ENCODE data around the gene IL22.

IL22 gene

DNA sequence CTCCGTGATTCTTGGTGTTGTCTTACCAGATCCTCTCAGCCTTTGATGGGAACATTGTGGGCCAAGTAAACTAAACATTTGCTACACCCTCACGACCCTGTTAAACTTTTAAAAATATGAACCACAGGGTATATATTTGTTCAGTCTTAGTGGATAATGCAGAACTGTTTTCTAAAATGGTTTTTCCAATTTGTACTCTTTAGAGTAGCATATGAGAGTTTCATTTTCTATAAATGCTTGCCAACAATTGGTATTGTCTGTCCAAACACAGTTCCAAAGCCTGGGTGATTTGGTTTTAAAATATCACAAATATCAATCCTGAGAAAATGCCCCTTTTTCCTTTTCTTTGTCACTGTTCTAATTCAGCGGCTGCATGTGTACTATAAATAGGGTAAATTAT lies 6.7 kb upstream of the IL22 start:
- Histone ChIP-seq H3K4me3 (replicated peaks; ENCODE audit: insufficient read depth, low read length) (no peak overlapping the region), H3K27me3 (ENCODE audit: insufficient read depth, poor library complexity, severe bottlenecking) (no peaks in the 10 kb centered on the region), H3K27ac (replicated peaks) (no peak overlapping the region)
- DNase-seq (ENCODE audit: low read depth in 1 of 2, low spot score in 1 of 2), result no peak
- TF ChIP-seq, protein P1, sequence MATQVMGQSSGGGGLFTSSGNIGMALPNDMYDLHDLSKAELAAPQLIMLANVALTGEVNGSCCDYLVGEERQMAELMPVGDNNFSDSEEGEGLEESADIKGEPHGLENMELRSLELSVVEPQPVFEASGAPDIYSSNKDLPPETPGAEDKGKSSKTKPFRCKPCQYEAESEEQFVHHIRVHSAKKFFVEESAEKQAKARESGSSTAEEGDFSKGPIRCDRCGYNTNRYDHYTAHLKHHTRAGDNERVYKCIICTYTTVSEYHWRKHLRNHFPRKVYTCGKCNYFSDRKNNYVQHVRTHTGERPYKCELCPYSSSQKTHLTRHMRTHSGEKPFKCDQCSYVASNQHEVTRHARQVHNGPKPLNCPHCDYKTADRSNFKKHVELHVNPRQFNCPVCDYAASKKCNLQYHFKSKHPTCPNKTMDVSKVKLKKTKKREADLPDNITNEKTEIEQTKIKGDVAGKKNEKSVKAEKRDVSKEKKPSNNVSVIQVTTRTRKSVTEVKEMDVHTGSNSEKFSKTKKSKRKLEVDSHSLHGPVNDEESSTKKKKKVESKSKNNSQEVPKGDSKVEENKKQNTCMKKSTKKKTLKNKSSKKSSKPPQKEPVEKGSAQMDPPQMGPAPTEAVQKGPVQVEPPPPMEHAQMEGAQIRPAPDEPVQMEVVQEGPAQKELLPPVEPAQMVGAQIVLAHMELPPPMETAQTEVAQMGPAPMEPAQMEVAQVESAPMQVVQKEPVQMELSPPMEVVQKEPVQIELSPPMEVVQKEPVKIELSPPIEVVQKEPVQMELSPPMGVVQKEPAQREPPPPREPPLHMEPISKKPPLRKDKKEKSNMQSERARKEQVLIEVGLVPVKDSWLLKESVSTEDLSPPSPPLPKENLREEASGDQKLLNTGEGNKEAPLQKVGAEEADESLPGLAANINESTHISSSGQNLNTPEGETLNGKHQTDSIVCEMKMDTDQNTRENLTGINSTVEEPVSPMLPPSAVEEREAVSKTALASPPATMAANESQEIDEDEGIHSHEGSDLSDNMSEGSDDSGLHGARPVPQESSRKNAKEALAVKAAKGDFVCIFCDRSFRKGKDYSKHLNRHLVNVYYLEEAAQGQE (IDR thresholded peaks at IDR 0.05; ENCODE audit: insufficient replicate concordance, low read depth), result no peak
- TF ChIP-seq GABPA (IDR thresholded peaks at IDR 0.05; ENCODE audit: low read depth) (no peak), CTCF (IDR thresholded peaks at IDR 0.05; ENCODE audit: insufficient read depth, low read length) (no peak), SPI1 (IDR thresholded peaks at IDR 0.05; ENCODE audit: borderline replicate concordance, low read depth) (no peak), POLR2AphosphoS5 (IDR thresholded peaks at IDR 0.05; ENCODE audit: low read depth) (no peak)

DNA sequence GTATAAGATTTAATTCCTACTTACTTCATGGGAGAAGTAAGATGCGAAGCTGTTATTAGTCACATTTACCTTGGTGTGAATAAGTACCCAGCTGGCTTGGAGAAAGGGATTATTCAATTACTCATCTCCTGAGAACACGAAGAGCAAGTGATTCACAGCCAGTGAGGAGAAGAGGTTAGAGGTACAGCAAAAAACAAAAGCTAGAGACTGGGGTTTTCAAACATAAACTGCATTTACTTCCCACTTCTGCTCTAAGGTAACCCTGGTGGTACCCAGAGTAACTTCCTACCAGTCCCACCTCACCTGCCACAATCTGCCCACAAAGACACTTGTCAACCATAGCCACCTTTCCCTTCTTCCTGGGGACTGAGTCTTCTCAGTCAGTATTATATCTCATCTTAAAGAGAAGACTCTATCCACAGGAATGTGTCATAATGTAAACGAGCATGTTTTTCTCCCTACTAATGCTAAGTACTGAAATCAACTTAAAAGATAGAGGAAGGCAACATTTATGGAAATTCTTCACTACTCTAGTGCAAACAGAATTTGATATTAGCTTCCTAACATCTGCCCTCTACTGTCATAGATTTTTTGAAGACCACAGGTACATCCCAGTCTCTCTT lies 6.0 kb upstream of the IL22 start:
- DNase-seq (ENCODE audit: low read depth in 1 of 2, low spot score in 1 of 2), result no peak
- no peak overlapping the region for H3K27ac ChIP-seq (replicated peaks)
- H3K27me3 ChIP-seq (ENCODE audit: insufficient read depth, poor library complexity, severe bottlenecking), result no peaks in the 10 kb centered on the region
- H3K4me3 ChIP-seq (replicated peaks; ENCODE audit: insufficient read depth, low read length), result no peak overlapping the region
- TF ChIP-seq CTCF (IDR thresholded peaks at IDR 0.05; ENCODE audit: insufficient read depth, low read length), result no peak
- no peak for TF ChIP-seq POLR2AphosphoS5 (IDR thresholded peaks at IDR 0.05; ENCODE audit: low read depth)
- TF ChIP-seq, protein P1 (IDR thresholded peaks at IDR 0.05; ENCODE audit: insufficient replicate concordance, low read depth), result no peak
- TF ChIP-seq GABPA (IDR thresholded peaks at IDR 0.05; ENCODE audit: low read depth), result no peak
- TF ChIP-seq SPI1 (IDR thresholded peaks at IDR 0.05; ENCODE audit: borderline replicate concordance, low read depth), result no peak

GRCh38 chr12:68252077-68252476 lies 1.3 kb downstream of the IL22 start:
- no peak overlapping the region for H3K27ac ChIP-seq (replicated peaks)
- TF ChIP-seq SPI1 (IDR thresholded peaks at IDR 0.05; ENCODE audit: borderline replicate concordance, low read depth) (no peak), POLR2AphosphoS5 (IDR thresholded peaks at IDR 0.05; ENCODE audit: low read depth) (no peak), CTCF (IDR thresholded peaks at IDR 0.05; ENCODE audit: insufficient read depth, low read length) (no peak), GABPA (IDR thresholded peaks at IDR 0.05; ENCODE audit: low read depth) (no peak)
- TF ChIP-seq, protein P1 (IDR thresholded peaks at IDR 0.05; ENCODE audit: insufficient replicate concordance, low read depth), result no peak
- no peaks in the 10 kb centered on the region for H3K27me3 ChIP-seq (ENCODE audit: insufficient read depth, poor library complexity, severe bottlenecking)
- no peak for DNase-seq (ENCODE audit: low read depth in 1 of 2, low spot score in 1 of 2)
- H3K4me3 ChIP-seq (replicated peaks; ENCODE audit: insufficient read depth, low read length), result no peak overlapping the region

All from HL-60 (cell line).